PC-3 (cell line): Measurements from ENCODE around the gene SUMO2. TPM values are rescaled to one million over a fixed set of nuclear protein-coding genes. Genes with fewer than 3 reads are reported as not detected.
A peak's percentile ranks its signal among the peaks of the same experiment; 100 is the strongest.

Experiments used
- ATAC-seq: fragments of 200-7000 bp; cut with Tn5 transposase; 2 replicates; pipeline ENCODE4 v1.9.1; 2020; ENCODE audit warnings: mild to moderate bottlenecking, moderate library complexity
- BruUV-seq: library from RNA; stranded (reverse); fragments of 400-500 nt; replicated peaks from 2 replicates; lab custom pipeline; 2021; lab: Mats Ljungman, UMichigan
- CTCF ChIA-PET: fragments of 300-600 bp; sonication (Branson Sonifier 250); formaldehyde crosslinking; loops from one replicate; lab custom pipeline; 2022; ENCODE audit warnings: antibody characterized with exemption; lab: Charles Lee
- POLR2A ChIA-PET: fragments of 300-600 bp; sonication (Branson Sonifier 250); formaldehyde crosslinking; loops from one replicate; lab custom pipeline; 2022; ENCODE audit warnings: antibody characterized with exemption; ENCODE audit not compliant: unreplicated experiment; lab: Charles Lee
- DNase-seq: peaks from one replicate; pipeline ENCODE4 v3.0.0-alpha.2; 2015
- H2AFZ ChIP-seq: fragments of 300-600 bp; sonication (generic); 2 replicates; pipeline ENCODE4 v1.6.0; 2016; ENCODE audit warnings: antibody characterized with exemption, low read length
- H3F3A ChIP-seq: fragments of 300-600 bp; sonication (generic); one replicate; pipeline ENCODE4 v1.6.0; 2017; ENCODE audit warnings: antibody characterized with exemption, low read length, control low read depth, mild to moderate bottlenecking; ENCODE audit not compliant: unreplicated experiment
- H3K27ac ChIP-seq: fragments of 300-600 bp; sonication (generic); 2 replicates; pipeline ENCODE4 v1.5.1; 2016; ENCODE audit warnings: mild to moderate bottlenecking, low read length
- H3K27me3 ChIP-seq: fragments of 300-600 bp; sonication (generic); 2 replicates; pipeline ENCODE4 v1.6.1; 2016; ENCODE audit warnings: low read length, mixed read lengths
- H3K36me3 ChIP-seq: fragments of 300-600 bp; sonication (generic); 2 replicates; pipeline ENCODE4 v1.6.1; 2016; ENCODE audit warnings: low read depth, mixed run types, low read length, mixed read lengths
- H3K4me1 ChIP-seq: fragments of 300-600 bp; sonication (generic); 2 replicates; pipeline ENCODE4 v1.5.1; 2016; ENCODE audit warnings: low read length; ENCODE audit not compliant: insufficient read depth
- H3K4me2 ChIP-seq: fragments of 300-600 bp; sonication (generic); 2 replicates; pipeline ENCODE4 v1.6.0; 2016; ENCODE audit warnings: low read length
- H3K4me3 ChIP-seq: fragments of 300-600 bp; sonication (generic); 2 replicates; pipeline ENCODE4 v1.5.1; 2016; ENCODE audit warnings: mild to moderate bottlenecking, low read length, mixed read lengths
- H3K79me2 ChIP-seq: fragments of 300-600 bp; sonication (generic); 2 replicates; pipeline ENCODE4 v1.6.1; 2017; ENCODE audit warnings: low read length, mixed read lengths
- H3K9ac ChIP-seq: fragments of 300-600 bp; sonication (generic); 2 replicates; pipeline ENCODE4 v1.6.0; 2016; ENCODE audit warnings: mild to moderate bottlenecking, low read length
- H3K9me2 ChIP-seq: fragments of 300-600 bp; sonication (generic); replicated peaks from 2 replicates; pipeline ENCODE4 v1.6.1; 2016; ENCODE audit warnings: mixed run types, low read length, mixed read lengths
- H3K9me3 ChIP-seq: fragments of 300-600 bp; sonication (generic); 2 replicates; pipeline ENCODE4 v1.6.1; 2016; ENCODE audit warnings: low read length, mixed read lengths
- H4K20me1 ChIP-seq: fragments of 300-600 bp; sonication (generic); 2 replicates; pipeline ENCODE4 v1.6.1; 2016; ENCODE audit warnings: low read length, mixed read lengths
- CTCF ChIP-seq: fragments of 300-600 bp; sonication (generic); conservative IDR thresholded peaks from 2 replicates; pipeline ENCODE4 v1.5.1; 2017; ENCODE audit warnings: antibody characterized with exemption, low read depth, mild to moderate bottlenecking, low read length
- EZH2 ChIP-seq: fragments of 300-600 bp; sonication (generic); IDR thresholded peaks from one replicate; pipeline ENCODE4 v1.6.1; 2017; ENCODE audit warnings: antibody characterized with exemption, mild to moderate bottlenecking, low read length; ENCODE audit not compliant: unreplicated experiment
- EZH2phosphoT487 ChIP-seq: fragments of 300-600 bp; sonication (generic); IDR thresholded peaks from 2 replicates; pipeline ENCODE4 v1.6.1; 2018; ENCODE audit warnings: mild to moderate bottlenecking, antibody characterized with exemption, low read length, borderline replicate concordance
- intact Hi-C: fragments of 100-400 bp; cut with micrococcal nuclease; formaldehyde crosslinking; loops from 2 replicates; pipeline ENCODE4 v1.9.0; 2023
- total RNA-seq: library from RNA; depleted of rRNA; stranded (reverse); fragments of >200 nt; gene quantifications from 2 replicates; pipeline ENCODE4 v1.2.3, GENCODE V29; 2014

SUMO2 gene
- total RNA-seq, 1 experiment from 2014 or later, result 282 TPM

- ATAC-seq (no peak), DNase-seq (no peak)
- Histone ChIP-seq H3K4me3 (no peak overlapping the region), H2AFZ (no peak overlapping the region), H3K9me2 (no peaks in the 10 kb centered on the region), H3K79me2 (peaks cover 43% of the 10 kb centered on the region), H3K9me3 (no peaks in the 10 kb centered on the region), H3K9ac (no peak overlapping the region), H3K4me1 (peaks cover 26% of the 10 kb centered on the region), H3K27me3 (no peaks in the 10 kb centered on the region), H4K20me1 (peaks cover 29% of the 10 kb centered on the region), H3F3A (no peaks in the 10 kb centered on the region), H3K27ac (no peak overlapping the region), H3K36me3 (peaks cover 15% of the 10 kb centered on the region; the same call in 1 of the 2 replicates), H3K4me2 (no peak overlapping the region)
- ChIA-PET POLR2A (no interaction called here), CTCF (interaction anchor here (0.6 kb wide), 1 partner anchor 341 kb away, joined by 3 read pairs; no protein-coding TSS in a partner anchor)
- BruUV-seq, result no TSS peak
- no peak for TF ChIP-seq CTCF
- no peak for TF ChIP-seq EZH2
- TF ChIP-seq EZH2phosphoT487, result no peak
- intact Hi-C loops, result no loop called here
Measured at GRCh38 chr17:75183999-75184884, 1.5 kb upstream of the SUMO2 start.

- CTCF ChIA-PET, result no interaction called here
- no peak overlapping the region; the same call in 1 of the 2 replicates for H2AFZ ChIP-seq
Measured at GRCh38 chr17:75182319-75182568, 515 bp downstream of the SUMO2 start.

More at GRCh38 chr17:75182319-75182568, 515 bp downstream of the SUMO2 start:
- Histone ChIP-seq H3K4me2 (peak overlapping the region; percentile 83), H3K9me2 (no peaks in the 10 kb centered on the region), H3K27me3 (no peaks in the 10 kb centered on the region), H3K79me2 (peaks cover 63% of the 10 kb centered on the region), H3K36me3 (peaks cover 31% of the 10 kb centered on the region), H3K27ac (peak overlapping the region; percentile 83), H4K20me1 (peaks cover 38% of the 10 kb centered on the region), H3K4me3 (peak overlapping the region; percentile 97), H3K4me1 (peaks cover 25% of the 10 kb centered on the region), H3K9me3 (no peaks in the 10 kb centered on the region), H3K9ac (peak overlapping the region; percentile 96), H3F3A (no peaks in the 10 kb centered on the region)
- no TSS peak for BruUV-seq
- no peak; the same call in 1 of the 2 replicates for ATAC-seq
- TF ChIP-seq EZH2 (no peak), CTCF (no peak), EZH2phosphoT487 (no peak)
- POLR2A ChIA-PET, result no interaction called here
- intact Hi-C loops, result no loop called here
- DNase-seq, result no peak
